Measurements from ENCODE around the gene GNAQ.
"Not testable (repeated sequence)": the region's sequence is repeated elsewhere in the genome, so short reads cannot be mapped to it uniquely, and the experiment has no call there.

GNAQ gene

GRCh38 chr9:78031444-78031892 lies at the start of gene GNAQ:
Gene GNAQ (minus strand): TSS chr9:78031811. CDS start chr9:78031235, 576 bp downstream.
- DNase-seq, result no peak

- DNase-seq, result no peak
These were observed 43.0 kb upstream of the GNAQ start for GRCh38 chr9:78074385-78075291.

- DNase-seq, result no peak
These were observed 42.1 kb upstream of the GNAQ start for GRCh38 chr9:78073722-78074121.

- no peak for DNase-seq
These were observed 41.1 kb upstream of the GNAQ start for GRCh38 chr9:78072586-78073199.

- no peak for DNase-seq
These were observed 38.9 kb upstream of the GNAQ start for GRCh38 chr9:78070521-78070920.

- no peak for DNase-seq
These were observed 32.5 kb upstream of the GNAQ start for GRCh38 chr9:78064075-78064474.

GRCh38 chr9:78062710-78063109 lies 31.1 kb upstream of the GNAQ start:
- DNase-seq, result no peak

GRCh38 chr9:78054218-78054617 lies 22.6 kb upstream of the GNAQ start:
- DNase-seq, result not testable (repeated sequence)

- no peak for DNase-seq
These were observed 22.0 kb upstream of the GNAQ start for GRCh38 chr9:78053627-78054026.

- no peak for DNase-seq
These were observed 18.8 kb upstream of the GNAQ start for GRCh38 chr9:78050421-78050820.

GRCh38 chr9:78049484-78049883 lies 17.9 kb upstream of the GNAQ start:
- DNase-seq, result no peak

- no peak for DNase-seq
These were observed 15.5 kb upstream of the GNAQ start for GRCh38 chr9:78047106-78047505.

- DNase-seq, result no peak
These were observed 14.5 kb upstream of the GNAQ start for GRCh38 chr9:78046112-78046511.

GRCh38 chr9:78044886-78045285 lies 13.3 kb upstream of the GNAQ start:
- no peak for DNase-seq

- no peak for DNase-seq
These were observed 12.6 kb upstream of the GNAQ start for GRCh38 chr9:78044189-78044588.

GRCh38 chr9:78041971-78042370 lies 10.4 kb upstream of the GNAQ start:
- DNase-seq, result no peak

GRCh38 chr9:78040726-78041125 lies 9.1 kb upstream of the GNAQ start:
- DNase-seq, result no peak

- no peak for DNase-seq
These were observed 7.1 kb upstream of the GNAQ start for GRCh38 chr9:78038620-78039300.

GRCh38 chr9:78035383-78035993 lies 3.9 kb upstream of the GNAQ start:
- DNase-seq, result no peak

- DNase-seq, result no peak
These were observed 2.3 kb upstream of the GNAQ start for GRCh38 chr9:78033870-78034269.

GRCh38 chr9:78032730-78033457 lies 1.3 kb upstream of the GNAQ start:
- no peak for DNase-seq

All from activated CD4-positive, alpha-beta T cell treated with anti-CD3 and anti-CD28 coated beads for 1 hour (primary cell).